Stimulated activated CD4-positive, alpha-beta T cell treated with anti-CD3 and anti-CD28 coated beads, Interleukin-12 subunit alpha, Interleukin-12 subunit beta, amount 100 ng/mL, for 4 hours (primary cell): ENCODE results near the gene FOXD4L5.
"Not testable (repeated sequence)": the region's sequence is repeated elsewhere in the genome, so short reads cannot be mapped to it uniquely, and the experiment has no call there.

Source experiments
- DNase-seq: peaks from one replicate; pipeline ENCODE4 v3.0.0-alpha.2; 2020

The FOXD4L5 gene

GRCh38 chr9:65285109-65285508 lies at the start of gene FOXD4L5:
Gene FOXD4L5, minus strand, starts transcription at chr9:65285209. Its CDS starts 832 bp downstream, at chr9:65284377.
- not testable (repeated sequence) for DNase-seq

GRCh38 chr9:65283943-65284342 lies 1.1 kb downstream of the FOXD4L5 start:
- DNase-seq, result not testable (repeated sequence)

DNA sequence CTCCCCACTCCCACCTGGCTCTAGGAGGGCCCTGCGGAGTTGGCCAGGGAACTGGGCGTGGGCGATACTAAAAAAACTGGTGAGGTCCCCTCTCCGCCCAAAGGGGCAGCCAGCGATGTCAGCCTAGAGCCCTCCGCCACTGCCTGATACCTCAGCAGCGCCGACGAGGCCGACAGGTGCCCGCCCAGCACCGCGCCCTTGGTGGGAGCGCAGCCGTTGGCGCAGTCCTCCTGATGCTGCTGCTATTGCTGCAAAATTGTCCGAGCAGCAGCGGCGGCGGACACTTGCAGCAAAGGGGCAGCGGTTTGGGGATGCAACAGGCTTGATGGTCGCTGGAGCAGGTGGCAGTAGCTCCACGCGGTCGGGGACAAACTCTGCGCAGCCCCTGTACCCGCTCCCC lies 2.0 kb downstream of the FOXD4L5 start:
- not testable (repeated sequence) for DNase-seq
